Measurements from ENCODE around the gene TMEM108. TPM values are rescaled to one million over a fixed set of nuclear protein-coding genes. Genes with fewer than 3 reads are reported as not detected.

TMEM108 gene
- polyA plus RNA-seq, 1 of the 3 experiments (the other 2 are of a cell fraction) = 8.6 TPM

- no peak for TF ChIP-seq EP300 (IDR thresholded peaks at IDR 0.05; ENCODE audit: borderline replicate concordance in 1 of 2, low read depth in 1 of 2, low read length in 1 of 2)
- TF ChIP-seq RFX5 (IDR thresholded peaks at IDR 0.05; ENCODE audit: low read length) = no peak
- no peak for TF ChIP-seq MXI1 (IDR thresholded peaks at IDR 0.05; ENCODE audit: low read depth, low read length)
- no peak for TF ChIP-seq JUND (IDR thresholded peaks at IDR 0.05)
- TF ChIP-seq MAX (IDR thresholded peaks at IDR 0.05; ENCODE audit: low read depth) = no peak
- TF ChIP-seq EZH2phosphoT487 (IDR thresholded peaks at IDR 0.05; ENCODE audit: borderline replicate concordance, low read depth) = no peak
- TF ChIP-seq ZBTB33 (IDR thresholded peaks at IDR 0.05; ENCODE audit: borderline replicate concordance, low read depth) = no peak
- no peak for TF ChIP-seq SIN3A (IDR thresholded peaks at IDR 0.05; ENCODE audit: borderline replicate concordance, low read depth, low read length)
- TF ChIP-seq IRF3 (IDR thresholded peaks at IDR 0.05; ENCODE audit: low read depth, low read length) = no peak
- no peak for TF ChIP-seq GABPA (IDR thresholded peaks at IDR 0.05; ENCODE audit: low read depth)
These were observed 150.8 kb downstream of the TMEM108 start (continued) for GRCh38 chr3:133188996-133189395.

- Histone ChIP-seq H3F3A (replicated peaks; ENCODE audit: insufficient read depth) (no peaks in the 10 kb centered on the region), H3K36me3 (replicated peaks in 1 of 2; ENCODE audit: control insufficient read depth in 1 of 2, insufficient read depth in 2 of 2, low read length in 1 of 2) (no peaks in the 10 kb centered on the region), H3K79me2 (ENCODE audit: insufficient read depth) (no peaks in the 10 kb centered on the region), H3K27me3 (ENCODE audit: insufficient read depth) (no peaks in the 10 kb centered on the region), H4K20me1 (ENCODE audit: insufficient read depth) (no peaks in the 10 kb centered on the region), H2AFZ (ENCODE audit: low read depth) (no peak overlapping the region), H3K9ac (no peak overlapping the region), H3K4me2 (no peak overlapping the region), H3K4me3 (ENCODE audit: low read depth in 2 of 2, low read length in 1 of 2) (no peak overlapping the region), H3K4me1 (ENCODE audit: control insufficient read depth in 1 of 2, insufficient read depth in 2 of 2, low read depth in 1 of 2, low read length in 1 of 2) (peaks cover 9 to 10% of the 10 kb centered on the region in 2 experiments; a peak in 3 of 4 replicates), H3K9me3 (no peaks in the 10 kb centered on the region), H3K9me2 (no peaks in the 10 kb centered on the region), H3K27ac (ENCODE audit: low read depth in 2 of 2, low read length in 1 of 2) (no peak overlapping the region)
- DNase-seq = no peak
- CTCF ChIA-PET = interaction anchor here (0.7 to 1.3 kb wide), 3 partner anchors 24 to 149 kb away, joined by 3 read pairs; no protein-coding TSS in a partner anchor
- POLR2A ChIA-PET = no interaction called here
- 76% methylated on average over 1 of the region's 1 CpG for WGBS (ENCODE audit: low lambda C conversion rate)
- no peak for TF ChIP-seq GABPA (IDR thresholded peaks at IDR 0.05; ENCODE audit: low read depth)
- no peak for TF ChIP-seq NRF1 (IDR thresholded peaks at IDR 0.05; ENCODE audit: low read depth, low read length)
- no peak for TF ChIP-seq MXI1 (IDR thresholded peaks at IDR 0.05; ENCODE audit: low read depth, low read length)
- TF ChIP-seq TEAD4 (IDR thresholded peaks at IDR 0.05; ENCODE audit: borderline replicate concordance, insufficient read depth) = no peak
- no peak for TF ChIP-seq MEF2A (IDR thresholded peaks at IDR 0.05; ENCODE audit: borderline replicate concordance, low read depth)
- no peak for TF ChIP-seq RAD21 (IDR thresholded peaks at IDR 0.05; ENCODE audit: low read length)
These were observed 151.7 kb downstream of the TMEM108 start for GRCh38 chr3:133189893-133190292.

All from SK-N-SH (cell line).